OCI-LY3 (cell line): Measurements from ENCODE around the gene ICAM3.
"Not testable (repeated sequence)": the region's sequence is repeated elsewhere in the genome, so short reads cannot be mapped to it uniquely, and the experiment has no call there.

Experiments used
- H2AFZ ChIP-seq: fragments of 200-600, 300-600 bp; shearing (Covaris generic); 2 replicates; pipeline ENCODE4 v1.6.0; 2014; ENCODE audit warnings: antibody characterized with exemption, low read depth, low read length
- H3K27ac ChIP-seq: fragments of 200-600, 300-600 bp; sonication (generic); 2 replicates; pipeline ENCODE4 v1.5.1; 2014; ENCODE audit warnings: mild to moderate bottlenecking, low read length, moderate library complexity, mixed read lengths
- H3K27me3 ChIP-seq: fragments of 200-600, 300-600 bp; sonication (generic); 2 replicates; pipeline ENCODE4 v1.6.1; 2014; ENCODE audit warnings: low read depth, low read length, mixed read lengths
- H3K36me3 ChIP-seq: fragments of 200-600, 300-600 bp; sonication (generic); replicated peaks from 2 replicates; pipeline ENCODE3; 2014; ENCODE audit warnings: low read depth, low read length, mixed read lengths
- H3K4me1 ChIP-seq: fragments of 300-600, 200-600 bp; sonication (generic); 2 replicates; pipeline ENCODE4 v1.6.1; 2014; ENCODE audit warnings: low read length, mixed read lengths
- H3K4me2 ChIP-seq: fragments of 200-600, 300-600 bp; sonication (generic); 2 replicates; pipeline ENCODE4 v1.6.1; 2014; ENCODE audit warnings: low read length, mixed read lengths
- H3K4me3 ChIP-seq: fragments of 300-600, 200-600 bp; sonication (generic); 2 replicates; pipeline ENCODE4 v1.5.1; 2014; ENCODE audit warnings: antibody characterized with exemption, mild to moderate bottlenecking, low read length, moderate library complexity
- H3K79me2 ChIP-seq: fragments of 300-600, 200-600 bp; shearing (Covaris generic); 2 replicates; pipeline ENCODE4 v1.6.1; 2014; ENCODE audit warnings: mild to moderate bottlenecking, low read length, mixed read lengths
- H3K9ac ChIP-seq: fragments of 300-600, 200-600 bp; shearing (Covaris generic); 2 replicates; pipeline ENCODE4 v1.6.0; 2014; ENCODE audit warnings: mild to moderate bottlenecking, low read length, moderate library complexity
- H3K9me3 ChIP-seq: fragments of 200-600, 300-600 bp; shearing (Covaris generic); 2 replicates; pipeline ENCODE4 v1.6.1; 2014; ENCODE audit warnings: low read length, mixed read lengths; ENCODE audit not compliant: insufficient read depth
- H4K20me1 ChIP-seq: fragments of 200-600, 300-600 bp; sonication (generic); 2 replicates; pipeline ENCODE4 v1.6.1; 2016; ENCODE audit warnings: low read length, mixed read lengths; ENCODE audit not compliant: insufficient read depth
- EZH2phosphoT487 ChIP-seq: fragments of 200-600 bp; shearing (Covaris generic); IDR thresholded peaks from 2 replicates; pipeline ENCODE4 v1.6.1; 2018; ENCODE audit warnings: antibody characterized with exemption, mixed run types, low read depth
- TF ChIP-seq, protein P1 (sequence below): fragments of 200-600, 300-600 bp; sonication (generic); IDR thresholded peaks from 2 replicates; pipeline ENCODE4 v1.5.1; 2014; ENCODE audit warnings: antibody characterized with exemption, low read length, low read depth

The ICAM3 gene

DNA sequence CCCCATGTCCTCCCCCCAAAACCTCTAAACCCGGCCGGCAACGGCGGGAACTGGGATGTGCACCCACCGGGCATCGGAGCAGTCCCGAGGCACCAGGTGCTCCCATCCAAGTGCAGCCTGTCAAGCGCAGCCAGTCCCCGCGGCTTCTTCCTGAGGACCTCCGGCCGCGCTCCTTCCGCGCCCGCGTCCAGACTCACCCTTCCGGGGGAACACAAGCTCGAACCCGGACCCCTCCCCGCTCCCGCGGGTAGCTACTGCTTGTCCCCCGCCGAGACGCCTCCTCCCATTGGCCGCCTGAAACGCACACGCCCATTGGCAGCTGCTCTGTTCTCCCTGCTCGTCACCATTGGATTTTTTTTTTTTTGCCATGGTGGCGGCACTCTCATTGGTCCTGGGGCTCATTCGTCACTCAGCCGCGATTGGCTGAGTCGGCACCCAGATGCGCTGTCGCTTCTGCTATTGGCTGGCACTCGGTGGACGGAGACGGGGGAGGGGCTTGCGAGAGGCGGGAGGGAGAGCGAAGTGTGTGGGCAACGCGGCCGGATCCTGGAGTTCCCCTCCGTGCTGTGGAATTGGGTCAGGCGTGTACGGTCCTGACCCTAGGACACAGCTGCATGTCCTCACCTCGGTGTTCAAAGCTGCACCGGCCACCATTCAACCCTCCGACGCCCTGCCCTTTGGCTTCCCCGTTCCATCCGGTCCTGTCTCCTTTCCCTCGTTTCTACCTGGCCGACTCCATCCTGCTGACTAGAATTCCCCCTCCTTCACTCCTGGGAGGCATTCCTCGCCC lies 41.1 kb upstream of the ICAM3 start, which contains the start of gene TYK2:
Gene TYK2 (minus strand): TSS at position 260 of the 790 bp plus-strand sequence. CDS start 2,166 bp downstream, outside the sequence.
- H3K4me1 ChIP-seq = peaks cover 10% of the 10 kb centered on the region
- peak within 1 kb of the TSS; percentile 96 for H3K9ac ChIP-seq
- TF ChIP-seq EZH2phosphoT487 = no peak
- TF ChIP-seq, protein P1, sequence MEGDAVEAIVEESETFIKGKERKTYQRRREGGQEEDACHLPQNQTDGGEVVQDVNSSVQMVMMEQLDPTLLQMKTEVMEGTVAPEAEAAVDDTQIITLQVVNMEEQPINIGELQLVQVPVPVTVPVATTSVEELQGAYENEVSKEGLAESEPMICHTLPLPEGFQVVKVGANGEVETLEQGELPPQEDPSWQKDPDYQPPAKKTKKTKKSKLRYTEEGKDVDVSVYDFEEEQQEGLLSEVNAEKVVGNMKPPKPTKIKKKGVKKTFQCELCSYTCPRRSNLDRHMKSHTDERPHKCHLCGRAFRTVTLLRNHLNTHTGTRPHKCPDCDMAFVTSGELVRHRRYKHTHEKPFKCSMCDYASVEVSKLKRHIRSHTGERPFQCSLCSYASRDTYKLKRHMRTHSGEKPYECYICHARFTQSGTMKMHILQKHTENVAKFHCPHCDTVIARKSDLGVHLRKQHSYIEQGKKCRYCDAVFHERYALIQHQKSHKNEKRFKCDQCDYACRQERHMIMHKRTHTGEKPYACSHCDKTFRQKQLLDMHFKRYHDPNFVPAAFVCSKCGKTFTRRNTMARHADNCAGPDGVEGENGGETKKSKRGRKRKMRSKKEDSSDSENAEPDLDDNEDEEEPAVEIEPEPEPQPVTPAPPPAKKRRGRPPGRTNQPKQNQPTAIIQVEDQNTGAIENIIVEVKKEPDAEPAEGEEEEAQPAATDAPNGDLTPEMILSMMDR = no peak
- peak within 1 kb of the TSS; percentile 86 for H3K4me3 ChIP-seq
- peaks cover 20% of the 10 kb centered on the region for H3K79me2 ChIP-seq
- H3K4me2 ChIP-seq = peak within 1 kb of the TSS; percentile 99
- H2AFZ ChIP-seq = peak within 1 kb of the TSS; percentile 49; the same call in 1 of the 2 replicates
- peak within 1 kb of the TSS; percentile 79 for H3K27ac ChIP-seq
- no peaks in the 10 kb centered on the region for H3K27me3 ChIP-seq
- no peaks in the 10 kb centered on the region for H3K9me3 ChIP-seq
- peaks cover 10% of the 10 kb centered on the region for H3K36me3 ChIP-seq
- H4K20me1 ChIP-seq = no peaks in the 10 kb centered on the region

DNA sequence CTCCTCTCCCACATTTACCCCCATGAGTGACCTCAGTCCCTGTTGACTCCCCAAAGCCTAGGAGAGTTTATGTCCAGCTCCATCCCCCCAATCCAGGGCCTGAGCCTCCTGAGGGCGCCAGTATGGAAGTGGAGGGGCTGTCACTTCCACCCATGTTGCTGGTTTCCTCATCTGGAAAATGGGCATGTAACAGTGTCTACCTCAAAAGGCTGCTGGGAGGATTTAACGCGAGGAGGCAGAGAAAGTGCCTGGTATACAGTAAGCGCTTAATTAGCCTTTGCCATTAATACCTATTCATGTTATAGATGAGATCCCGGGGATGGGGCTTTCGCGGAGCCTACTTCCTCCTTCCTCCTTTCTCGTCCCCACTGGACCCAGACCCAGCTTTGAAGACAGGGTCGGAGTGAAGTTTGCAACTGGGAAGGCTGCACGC lies 40.5 kb upstream of the ICAM3 start:
- no peak for TF ChIP-seq EZH2phosphoT487
- TF ChIP-seq, protein P1 = no peak; the same call in 1 of the 2 replicates

GRCh38 chr19:10378124-10378523 lies 38.7 kb upstream of the ICAM3 start:
- Histone ChIP-seq H3K27me3 (no peaks in the 10 kb centered on the region), H3K36me3 (peaks cover 18% of the 10 kb centered on the region), H3K4me3 (no peak overlapping the region), H3K9ac (no peak overlapping the region), H3K79me2 (peaks cover 33% of the 10 kb centered on the region), H2AFZ (no peak overlapping the region), H3K4me2 (no peak overlapping the region), H4K20me1 (no peaks in the 10 kb centered on the region), H3K27ac (no peak overlapping the region), H3K9me3 (no peaks in the 10 kb centered on the region), H3K4me1 (peaks cover 21% of the 10 kb centered on the region)
- TF ChIP-seq, protein P1 = no peak
- TF ChIP-seq EZH2phosphoT487 = no peak

More for the DNA sequence above, 40.5 kb upstream of the ICAM3 start:
- H3K27ac ChIP-seq = peak overlapping the region; percentile 78
- H3K4me3 ChIP-seq = peak overlapping the region; percentile 86
- peaks cover 14% of the 10 kb centered on the region for H3K36me3 ChIP-seq
- peaks cover 8% of the 10 kb centered on the region for H3K4me1 ChIP-seq
- peak overlapping the region; percentile 85 for H3K4me2 ChIP-seq
- H2AFZ ChIP-seq = peak overlapping the region; percentile 31; the same call in 1 of the 2 replicates
- no peaks in the 10 kb centered on the region for H3K9me3 ChIP-seq
- H3K79me2 ChIP-seq = peaks cover 25% of the 10 kb centered on the region
- H3K27me3 ChIP-seq = no peaks in the 10 kb centered on the region
- no peaks in the 10 kb centered on the region for H4K20me1 ChIP-seq
- peak overlapping the region; percentile 96 for H3K9ac ChIP-seq

DNA sequence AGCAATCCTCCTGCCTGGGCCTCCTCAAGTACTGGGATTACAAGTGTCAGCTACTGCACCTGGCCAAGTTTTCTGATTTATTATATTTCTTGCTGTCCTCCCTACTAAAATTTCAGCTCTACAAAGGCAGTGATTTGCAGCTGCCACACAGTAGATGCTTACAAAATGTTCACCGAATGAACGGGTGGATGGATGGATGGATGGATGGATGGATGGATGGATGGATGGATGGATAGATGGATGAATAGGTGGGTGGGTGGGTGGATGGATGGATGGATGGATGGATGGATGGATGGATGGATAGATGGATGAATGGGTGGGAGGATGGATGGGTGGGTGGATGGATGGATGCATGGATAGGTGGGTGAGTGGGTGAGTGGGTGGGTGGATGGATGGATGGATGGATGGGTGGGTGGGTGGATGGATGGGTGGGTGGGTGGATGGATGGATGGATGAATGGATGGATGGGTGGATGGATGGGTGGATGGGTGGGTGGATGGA lies 37.8 kb upstream of the ICAM3 start:
- not testable (repeated sequence) for H3K27ac ChIP-seq, H3K4me2 ChIP-seq, H3K27me3 ChIP-seq, H3K9me3 ChIP-seq, H3K4me3 ChIP-seq, H4K20me1 ChIP-seq, H2AFZ ChIP-seq, H3K9ac ChIP-seq
- Histone ChIP-seq H3K36me3 (peaks cover 22% of the 10 kb centered on the region), H3K4me1 (peaks cover 29% of the 10 kb centered on the region), H3K79me2 (peaks cover 39% of the 10 kb centered on the region)
